HG03432 (cell line): ENCODE results near the gene SLC12A3.
A peak's percentile ranks its signal among the peaks of the same experiment; 100 is the strongest.
"Not testable (repeated sequence)": the region's sequence is repeated elsewhere in the genome, so short reads cannot be mapped to it uniquely, and the experiment has no call there.

Source experiments
- ATAC-seq: cut with Tn5 transposase; IDR thresholded peaks from one replicate; pipeline ENCODE4 v1.9.1; 2021; ENCODE audit warnings: mild to moderate bottlenecking, moderate library complexity; ENCODE audit not compliant: unreplicated experiment

SLC12A3 gene

GRCh38 chr16:56868766-56869165 lies 3.8 kb downstream of the SLC12A3 start:
- ATAC-seq, result not testable (repeated sequence)

DNA sequence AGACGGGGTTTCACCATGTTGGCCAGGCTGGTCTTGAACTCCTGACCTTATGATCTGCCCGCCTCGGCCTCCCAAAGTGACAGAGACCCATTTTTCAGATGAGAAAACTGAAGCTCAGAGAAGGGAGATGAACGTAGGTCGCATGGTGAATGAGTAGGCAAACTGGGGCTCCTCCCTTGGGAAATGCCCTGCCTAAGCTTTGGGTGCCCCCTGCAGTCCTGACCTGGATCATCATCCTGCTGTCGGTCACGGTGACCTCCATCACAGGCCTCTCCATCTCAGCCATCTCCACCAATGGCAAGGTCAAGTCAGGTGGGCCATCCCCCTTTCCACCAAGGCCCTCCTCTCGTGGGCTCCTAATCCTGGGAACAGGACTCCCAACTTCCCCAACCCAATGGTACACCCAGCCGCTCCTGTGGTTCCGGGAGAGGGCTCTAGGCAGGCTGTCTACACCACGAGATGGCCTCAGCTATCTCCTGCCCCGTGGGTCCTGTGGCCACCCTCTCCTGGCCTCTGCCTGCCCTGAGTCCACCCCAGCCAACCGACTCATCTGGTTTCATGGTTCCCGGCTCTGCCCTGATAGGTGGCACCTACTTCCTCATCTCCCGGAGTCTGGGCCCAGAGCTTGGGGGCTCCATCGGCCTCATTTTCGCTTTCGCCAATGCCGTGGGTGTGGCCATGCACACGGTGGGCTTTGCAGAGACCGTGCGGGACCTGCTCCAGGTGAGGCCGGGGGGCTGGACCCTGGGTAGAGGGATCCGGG lies 4.7 kb downstream of the SLC12A3 start:
- ATAC-seq, result peak; percentile 31

- peak; percentile 36 for ATAC-seq
Measured at GRCh38 chr16:56870276-56870888, 5.4 kb downstream of the SLC12A3 start.

- peak; percentile 53 for ATAC-seq
Measured at GRCh38 chr16:56871172-56871593, 6.2 kb downstream of the SLC12A3 start.

DNA sequence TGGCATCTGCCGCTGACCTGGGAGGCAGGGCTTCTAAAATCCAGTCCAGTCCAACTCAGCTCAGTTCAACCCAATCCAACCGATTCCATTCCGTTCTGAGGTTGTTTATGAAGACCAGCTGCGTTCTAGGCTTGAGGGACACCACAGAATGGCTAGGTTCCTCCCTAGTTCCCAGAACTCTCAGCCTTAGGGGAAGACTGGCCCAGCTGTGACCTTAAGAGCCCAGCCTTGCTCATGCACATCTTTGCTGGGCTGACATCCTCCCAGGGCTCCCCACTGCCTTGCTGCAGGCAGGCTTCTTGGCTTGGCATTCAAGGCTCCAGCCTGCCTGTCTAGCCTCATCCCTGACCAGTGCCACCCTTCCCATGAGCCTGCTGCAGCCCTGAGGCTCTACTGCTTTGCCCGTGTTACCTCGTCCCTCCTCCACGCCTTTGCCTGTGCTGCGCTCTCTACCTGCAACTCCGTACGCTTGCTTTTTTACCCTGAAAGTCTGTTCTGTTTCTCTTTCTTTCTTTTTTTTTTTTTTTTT lies 7.9 kb downstream of the SLC12A3 start:
- ATAC-seq, result no peak

GRCh38 chr16:56874800-56875199 lies 9.8 kb downstream of the SLC12A3 start:
- no peak for ATAC-seq

DNA sequence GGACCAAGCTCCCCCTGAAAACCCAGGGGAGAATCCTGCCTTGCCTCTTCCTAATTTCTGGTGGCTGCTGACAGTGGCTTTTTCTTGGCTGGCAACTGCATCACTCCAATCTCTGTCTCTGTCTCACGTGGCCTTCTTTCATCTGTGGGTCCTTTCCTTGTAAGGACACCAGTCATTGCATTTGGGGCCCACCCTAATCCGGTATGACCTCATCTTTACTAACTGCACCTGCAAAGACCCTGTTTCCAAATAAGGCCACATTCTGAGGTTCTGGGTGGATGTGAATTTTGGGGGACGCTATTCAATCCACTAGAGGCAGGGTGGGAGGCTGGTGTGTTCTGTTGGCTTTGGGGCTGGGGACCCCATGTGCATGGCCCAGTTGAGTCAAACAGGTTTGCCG lies 11.0 kb downstream of the SLC12A3 start:
- ATAC-seq, result no peak

GRCh38 chr16:56877486-56878182 lies 12.6 kb downstream of the SLC12A3 start:
- no peak for ATAC-seq

- ATAC-seq, result no peak
Measured at GRCh38 chr16:56878282-56878854, 13.4 kb downstream of the SLC12A3 start.

GRCh38 chr16:56879276-56879675 lies 14.3 kb downstream of the SLC12A3 start:
- no peak for ATAC-seq

DNA sequence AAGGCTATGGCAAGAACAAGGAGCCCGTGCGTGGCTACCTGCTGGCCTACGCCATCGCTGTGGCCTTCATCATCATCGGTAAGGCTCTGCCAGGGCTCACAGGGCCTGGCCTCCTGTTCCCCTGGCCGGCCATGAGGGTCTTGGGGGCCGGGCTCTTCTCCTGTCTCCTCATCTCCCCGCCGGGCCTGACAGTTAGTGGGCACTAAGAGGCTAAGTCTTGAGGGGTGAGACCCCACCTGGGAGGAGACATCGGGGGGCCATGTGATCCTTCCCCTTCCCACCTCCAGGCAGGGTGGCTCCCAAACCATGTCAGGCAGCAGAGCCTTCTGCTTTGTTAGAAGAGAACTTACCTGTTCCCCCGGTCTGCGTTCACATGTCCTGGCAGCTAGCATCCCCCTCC lies 15.2 kb downstream of the SLC12A3 start:
- ATAC-seq, result no peak

DNA sequence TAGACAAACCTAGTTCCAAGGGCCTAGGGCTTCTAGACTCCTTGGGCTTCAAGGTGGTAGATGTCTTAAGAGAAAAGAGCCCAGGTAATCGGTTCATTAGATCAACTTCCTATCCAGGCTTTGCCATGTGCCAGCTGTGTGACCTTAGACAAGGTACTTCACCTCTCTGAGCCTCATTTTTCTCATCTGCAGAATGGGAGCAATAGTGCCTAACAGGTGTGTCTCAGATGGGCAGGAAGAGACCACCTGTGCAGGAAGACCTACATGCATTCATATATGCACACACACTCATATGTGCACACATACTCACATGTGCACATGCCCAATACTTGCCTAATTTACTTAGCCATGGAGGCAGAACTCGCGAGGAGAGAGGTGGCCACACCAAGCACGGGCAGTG lies 15.7 kb downstream of the SLC12A3 start:
- ATAC-seq, result no peak

DNA sequence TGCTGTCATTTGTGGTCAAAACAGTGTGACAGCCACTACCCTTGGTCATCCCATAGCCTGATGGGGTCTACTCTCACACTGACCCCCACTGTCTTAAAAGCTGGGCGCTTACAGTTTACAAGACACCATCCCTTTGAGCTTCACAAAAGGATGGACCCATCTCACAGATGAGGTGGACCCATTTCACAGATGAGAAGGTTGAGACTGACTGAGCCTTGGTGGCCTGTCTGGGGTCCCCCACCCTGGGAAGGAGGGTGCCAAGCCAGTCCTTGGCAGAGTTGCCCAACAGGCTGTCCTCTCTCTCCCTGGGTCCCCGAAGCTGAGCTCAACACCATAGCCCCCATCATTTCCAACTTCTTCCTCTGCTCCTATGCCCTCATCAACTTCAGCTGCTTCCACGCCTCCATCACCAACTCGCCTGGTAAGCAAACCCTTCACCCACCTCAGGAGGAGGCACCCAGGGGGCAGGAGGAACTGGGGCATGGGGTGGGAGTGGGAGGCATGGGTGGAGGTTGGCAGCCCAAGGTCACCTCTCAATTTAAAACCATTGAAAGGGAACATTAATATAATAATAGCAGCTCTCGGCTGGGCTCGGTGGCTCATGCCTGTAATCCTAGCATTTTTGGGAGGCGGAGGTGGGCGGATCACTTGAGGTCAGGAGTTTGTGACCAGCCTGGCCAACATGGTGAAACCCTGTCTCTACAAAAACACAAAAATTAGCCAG lies 17.2 kb downstream of the SLC12A3 start:
- ATAC-seq, result no peak

- no peak for ATAC-seq
Measured at GRCh38 chr16:56883586-56883985, 18.6 kb downstream of the SLC12A3 start.

DNA sequence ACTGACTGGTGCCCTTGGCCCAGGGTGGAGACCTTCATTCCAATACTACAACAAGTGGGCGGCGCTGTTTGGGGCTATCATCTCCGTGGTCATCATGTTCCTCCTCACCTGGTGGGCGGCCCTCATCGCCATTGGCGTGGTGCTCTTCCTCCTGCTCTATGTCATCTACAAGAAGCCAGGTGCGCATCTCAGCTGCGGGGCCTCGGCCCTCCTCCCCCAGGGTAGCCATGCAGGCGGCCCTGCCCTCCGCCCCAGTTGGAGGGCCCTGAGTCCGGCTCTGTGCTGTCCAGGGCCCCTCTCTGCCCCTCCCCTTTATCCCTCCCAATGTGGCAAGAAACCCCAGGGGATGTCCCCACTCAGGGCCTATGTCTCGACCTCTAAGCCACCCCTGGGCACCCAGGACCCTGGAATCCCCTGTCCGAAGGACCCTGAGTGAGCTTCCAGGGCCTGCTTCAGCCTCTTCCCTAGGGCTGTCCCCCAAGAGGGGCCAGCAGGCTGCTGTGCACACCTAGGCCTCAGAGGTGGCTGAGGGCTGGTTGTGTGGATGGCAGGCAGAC lies 19.1 kb downstream of the SLC12A3 start:
- ATAC-seq, result no peak

GRCh38 chr16:56884929-56885328 lies 19.9 kb downstream of the SLC12A3 start:
- ATAC-seq, result not testable (repeated sequence)

DNA sequence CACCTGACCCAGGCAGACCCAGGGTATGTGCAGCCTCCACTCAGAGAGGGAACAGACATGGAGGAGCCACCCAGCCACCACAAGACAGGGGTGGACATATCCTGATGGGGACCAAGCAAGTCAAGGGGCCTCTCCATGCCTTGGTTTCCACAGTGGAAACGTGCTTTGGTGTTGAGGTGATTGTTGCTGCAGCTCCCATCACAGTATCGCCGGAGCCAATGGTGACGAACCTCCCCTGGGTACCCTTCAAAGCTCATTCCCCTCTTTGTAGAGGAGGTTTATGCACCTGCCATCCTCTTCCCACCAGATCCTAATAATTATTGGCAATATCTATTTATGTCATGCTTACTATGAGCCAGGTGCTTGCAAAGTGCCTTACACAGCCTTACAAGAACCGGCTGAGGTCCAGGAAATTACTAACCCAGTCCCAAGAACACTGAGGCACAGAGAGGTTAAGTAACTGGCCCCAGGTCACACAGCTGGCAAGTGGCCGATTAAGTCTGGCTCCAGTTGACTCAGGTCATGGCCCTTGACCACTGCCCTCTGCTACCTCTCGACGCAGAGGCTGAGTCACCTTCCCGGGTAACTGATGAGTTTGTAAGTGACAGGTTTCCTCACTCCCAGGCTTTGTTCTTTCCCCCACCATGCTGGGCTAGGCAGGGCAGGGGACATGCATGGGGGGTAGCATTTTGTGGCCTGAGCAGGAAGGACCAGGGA lies 20.6 kb downstream of the SLC12A3 start:
- ATAC-seq, result no peak

DNA sequence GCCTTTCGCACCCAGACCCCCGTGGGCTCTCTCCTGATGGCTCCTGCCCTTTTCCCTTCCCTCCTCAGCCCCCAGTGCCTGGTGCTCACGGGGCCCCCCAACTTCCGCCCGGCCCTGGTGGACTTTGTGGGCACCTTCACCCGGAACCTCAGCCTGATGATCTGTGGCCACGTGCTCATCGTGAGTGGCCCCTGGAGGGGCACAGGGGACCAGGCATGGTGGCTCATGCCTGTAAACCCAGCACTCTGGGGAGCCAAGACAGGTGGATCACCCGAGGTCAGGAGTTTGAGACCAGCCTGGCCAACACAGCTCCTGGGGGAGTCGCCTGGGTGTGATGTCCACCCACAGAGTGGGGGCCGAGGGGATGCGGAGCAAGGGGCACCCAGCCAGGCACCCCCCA lies 21.3 kb downstream of the SLC12A3 start:
- ATAC-seq, result no peak

DNA sequence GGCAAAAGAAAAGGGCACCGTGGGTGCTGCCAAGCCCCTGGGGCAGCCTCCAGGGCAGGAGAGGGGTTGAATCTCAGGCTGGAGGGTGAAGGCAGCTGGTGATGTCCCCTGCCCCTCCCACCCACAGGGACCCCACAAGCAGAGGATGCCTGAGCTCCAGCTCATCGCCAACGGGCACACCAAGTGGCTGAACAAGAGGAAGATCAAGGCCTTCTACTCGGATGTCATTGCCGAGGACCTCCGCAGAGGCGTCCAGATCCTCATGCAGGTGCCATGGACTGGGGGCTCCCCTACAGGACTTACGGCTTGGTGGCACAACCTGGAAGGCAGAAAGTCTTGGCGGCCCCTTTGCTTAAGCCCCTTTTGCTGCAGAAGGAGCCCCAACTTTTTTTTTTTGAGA lies 21.8 kb downstream of the SLC12A3 start:
- no peak for ATAC-seq

DNA sequence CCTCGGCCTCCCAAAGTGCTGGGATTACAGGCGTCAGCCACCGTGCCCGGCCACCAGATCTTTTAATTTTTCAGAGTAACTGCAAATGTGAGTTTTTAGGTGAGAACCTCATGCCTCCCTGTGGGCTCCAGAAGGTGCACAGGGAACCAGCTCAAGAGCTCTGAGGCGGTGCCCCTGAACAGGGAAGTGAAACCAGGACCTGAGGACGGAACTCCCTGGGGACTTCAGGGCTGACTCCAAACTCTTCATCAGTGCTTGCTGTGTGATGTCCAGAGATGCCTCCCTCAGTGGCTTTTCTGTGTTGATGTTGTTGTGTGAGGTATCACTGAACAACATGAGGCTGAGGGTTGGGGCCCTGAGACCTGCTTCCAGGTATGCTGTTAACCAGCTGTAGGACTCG lies 23.8 kb downstream of the SLC12A3 start:
- ATAC-seq, result peak; percentile 79
